NT2/D1 (cell line): ENCODE results near the gene SLC28A1.
A peak's percentile ranks its signal among the peaks of the same experiment; 100 is the strongest.

Experiments
- DNase-seq: peaks from one replicate; pipeline ENCODE4 v3.0.0-alpha.2; 2011; ENCODE audit warnings: low read depth, low spot score
- H3K27me3 ChIP-seq: 2 replicates; pipeline ENCODE4 v1.6.0; 2011; ENCODE audit warnings: mild to moderate bottlenecking; ENCODE audit not compliant: insufficient read length, insufficient read depth
- H3K36me3 ChIP-seq: 2 replicates; pipeline ENCODE4 v1.6.1; 2011; ENCODE audit warnings: mild to moderate bottlenecking, low read length, mixed read lengths; ENCODE audit not compliant: insufficient read depth, insufficient read length
- H3K4me1 ChIP-seq: 2 replicates; pipeline ENCODE4 v1.5.1; 2011; ENCODE audit not compliant: insufficient read depth, insufficient read length
- H3K4me3 ChIP-seq: 2 replicates; pipeline ENCODE4 v1.5.1; 2011; ENCODE audit warnings: low read depth; ENCODE audit not compliant: insufficient read length
- H3K9ac ChIP-seq: 2 replicates; pipeline ENCODE4 v1.6.0; 2011; ENCODE audit warnings: low read depth; ENCODE audit not compliant: insufficient read length
- H3K9me3 ChIP-seq: 2 replicates; pipeline ENCODE4 v1.5.1; 2011; ENCODE audit warnings: mild to moderate bottlenecking, low read length; ENCODE audit not compliant: insufficient read depth
- SUZ12 ChIP-seq: IDR thresholded peaks from 2 replicates; pipeline ENCODE4 v1.6.1; 2011; ENCODE audit not compliant: insufficient read length, insufficient read depth; ENCODE audit errors: extremely low read depth
- YY1 ChIP-seq: IDR thresholded peaks from 2 replicates; pipeline ENCODE4 v1.6.1; 2011; ENCODE audit not compliant: insufficient read length, insufficient read depth
- ZNF274 ChIP-seq: IDR thresholded peaks from 2 replicates; pipeline ENCODE4 v1.6.1; 2011; ENCODE audit warnings: mild to moderate bottlenecking, low read depth, low read length

The SLC28A1 gene

DNA sequence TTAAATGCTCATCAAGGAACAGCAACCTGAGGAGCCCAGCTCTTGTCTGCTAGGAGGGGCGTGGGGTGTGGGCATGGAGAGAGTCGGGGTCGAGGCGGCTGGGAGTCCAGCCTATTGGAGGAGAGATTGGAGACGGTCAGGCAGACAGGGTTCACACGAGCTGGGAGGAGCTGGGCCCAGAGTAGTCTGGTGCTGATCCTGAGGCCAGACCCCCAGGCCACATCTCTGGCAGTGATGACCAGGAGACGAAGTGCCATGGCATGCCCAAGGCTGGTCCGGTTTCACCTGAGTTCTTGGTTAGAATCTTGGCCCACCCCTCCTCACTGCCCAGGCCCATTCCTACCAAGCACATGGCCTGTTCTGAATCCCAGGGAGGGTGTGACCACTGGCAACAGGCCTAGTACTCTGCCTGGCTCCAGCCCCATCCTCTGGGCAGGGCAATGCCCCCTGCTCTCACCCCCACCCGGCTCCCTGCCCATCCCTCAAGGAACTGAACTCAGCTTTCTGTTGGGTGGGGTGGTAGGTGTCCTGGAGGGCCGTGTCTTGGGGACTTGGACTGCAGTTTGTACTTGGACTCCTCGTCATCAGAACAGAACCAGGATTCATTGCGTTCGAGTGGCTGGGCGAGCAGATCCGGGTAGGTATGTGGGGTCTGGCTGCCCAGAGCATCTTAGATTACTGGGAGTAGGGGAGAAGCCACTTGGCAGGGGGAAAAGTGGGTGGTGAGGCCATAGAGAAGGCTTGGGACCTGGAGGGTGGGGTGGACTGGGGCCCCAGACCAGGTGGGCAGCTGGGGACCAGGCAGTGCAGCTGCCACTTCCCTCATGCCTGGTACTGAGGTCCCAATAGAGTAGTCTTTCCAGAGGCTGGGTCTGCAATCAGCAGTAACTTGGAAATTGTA is 20.8 kb downstream of the SLC28A1 start:
- no peak for TF ChIP-seq ZNF274
- TF ChIP-seq SUZ12: no peak
- no peak for TF ChIP-seq YY1
- Histone ChIP-seq H3K27me3 (no peaks in the 10 kb centered on the region), H3K4me1 (peaks cover 4% of the 10 kb centered on the region), H3K4me3 (no peak overlapping the region), H3K9me3 (no peaks in the 10 kb centered on the region), H3K36me3 (no peaks in the 10 kb centered on the region), H3K9ac (no peak overlapping the region)
- no peak for DNase-seq

DNA sequence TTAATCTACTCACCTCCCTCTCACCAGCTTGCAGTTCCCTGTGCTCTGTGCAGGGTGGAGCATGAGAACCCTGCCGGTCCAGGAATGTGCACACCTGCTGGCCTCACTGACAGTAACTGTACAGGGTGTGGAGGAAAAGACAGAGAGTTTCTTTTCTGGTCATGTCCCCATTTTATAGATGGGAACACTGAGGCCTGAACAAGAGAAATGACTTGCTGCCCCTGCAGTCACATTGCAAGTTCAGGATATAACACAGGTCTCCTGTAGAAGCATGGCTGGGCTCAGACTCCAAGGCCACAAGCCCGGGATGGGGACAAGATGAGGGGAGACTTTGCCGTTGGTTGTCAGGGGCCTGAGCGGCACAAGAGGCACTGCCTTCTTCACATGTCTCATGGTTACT is 23.3 kb downstream of the SLC28A1 start:
- H3K36me3 ChIP-seq: no peaks in the 10 kb centered on the region
- H3K9ac ChIP-seq: no peak overlapping the region
- no peak overlapping the region for H3K4me3 ChIP-seq
- H3K27me3 ChIP-seq: no peaks in the 10 kb centered on the region
- DNase-seq: no peak
- peaks cover 10% of the 10 kb centered on the region for H3K4me1 ChIP-seq
- H3K9me3 ChIP-seq: no peaks in the 10 kb centered on the region
- no peak for TF ChIP-seq YY1
- TF ChIP-seq ZNF274: no peak
- no peak for TF ChIP-seq SUZ12

DNA sequence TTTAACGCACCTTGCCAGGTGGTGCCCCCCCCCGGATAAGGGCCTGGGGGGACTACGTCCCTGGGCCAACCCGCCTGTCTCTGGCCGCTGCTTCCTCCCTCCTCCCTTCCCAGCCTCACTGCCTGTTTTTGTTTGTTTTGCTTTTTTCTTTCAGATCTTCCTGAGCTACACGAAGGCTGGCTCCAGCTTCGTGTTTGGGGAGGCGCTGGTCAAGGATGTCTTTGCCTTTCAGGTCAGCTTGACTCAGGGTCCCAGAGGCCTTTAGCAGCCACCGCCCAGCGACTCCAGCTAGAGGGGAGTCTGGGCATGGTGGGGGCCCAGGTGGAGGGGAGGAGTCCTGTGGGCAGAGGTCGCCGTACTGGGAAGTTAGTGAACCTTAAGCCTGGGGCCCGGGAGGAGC is 24.1 kb downstream of the SLC28A1 start:
- DNase-seq: no peak
- H3K4me1 ChIP-seq: peaks cover 14% of the 10 kb centered on the region
- TF ChIP-seq SUZ12: no peak
- TF ChIP-seq ZNF274: no peak
- TF ChIP-seq YY1: no peak

DNA sequence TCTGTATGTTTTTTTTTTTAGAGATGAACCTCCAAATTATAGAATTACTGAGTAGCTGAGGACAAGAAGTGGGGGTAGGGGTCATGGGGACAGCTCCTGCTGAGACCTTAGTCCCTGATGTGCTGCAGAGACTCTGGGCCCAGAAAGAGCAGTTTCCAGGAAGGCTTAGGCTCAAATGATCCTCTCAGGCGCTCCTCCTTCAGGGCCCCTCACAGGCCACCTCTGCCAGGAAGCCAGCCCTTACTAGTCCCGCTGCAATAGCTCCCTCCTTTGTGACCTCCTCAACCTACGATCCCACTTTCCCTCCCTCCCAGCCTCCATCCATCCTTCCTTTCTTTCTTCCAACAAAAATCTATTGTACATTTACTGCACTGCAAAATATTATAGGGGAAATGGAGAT is 24.6 kb downstream of the SLC28A1 start:
- DNase-seq: no peak
- H3K4me1 ChIP-seq: peaks cover 14% of the 10 kb centered on the region
- no peaks in the 10 kb centered on the region for H3K27me3 ChIP-seq
- no peaks in the 10 kb centered on the region for H3K36me3 ChIP-seq
- no peak overlapping the region for H3K4me3 ChIP-seq
- TF ChIP-seq YY1 (no peak), ZNF274 (no peak), SUZ12 (no peak)
- H3K9ac ChIP-seq: no peak overlapping the region
- no peaks in the 10 kb centered on the region for H3K9me3 ChIP-seq

More for the DNA sequence above, 24.1 kb downstream of the SLC28A1 start:
- Histone ChIP-seq H3K9me3 (no peaks in the 10 kb centered on the region), H3K27me3 (no peaks in the 10 kb centered on the region), H3K9ac (peak overlapping the region; percentile 29), H3K4me3 (no peak overlapping the region), H3K36me3 (no peaks in the 10 kb centered on the region)

DNA sequence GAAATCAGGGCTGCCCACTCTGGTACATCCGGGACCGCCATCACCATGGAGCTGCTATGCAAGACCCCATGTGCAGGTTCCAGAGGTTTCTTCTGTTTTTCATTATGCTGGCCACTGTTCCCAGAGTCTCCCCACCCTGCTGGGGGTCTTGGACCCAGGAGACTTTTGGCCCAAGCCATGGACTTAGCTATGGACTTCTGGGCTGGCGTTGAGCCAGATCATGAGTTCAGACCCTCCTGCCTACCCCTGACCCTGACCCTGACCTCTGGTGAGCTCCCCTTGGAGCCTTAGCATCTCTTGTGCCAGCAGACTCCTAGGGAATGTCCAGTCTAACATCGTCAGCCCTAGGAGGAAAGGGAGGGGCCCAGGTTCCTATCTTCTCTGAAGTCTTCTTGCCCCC is 25.3 kb downstream of the SLC28A1 start:
- Histone ChIP-seq H3K4me1 (peaks cover 18% of the 10 kb centered on the region), H3K4me3 (no peak overlapping the region), H3K9me3 (no peaks in the 10 kb centered on the region), H3K9ac (no peak overlapping the region), H3K36me3 (no peaks in the 10 kb centered on the region), H3K27me3 (no peaks in the 10 kb centered on the region)
- no peak for DNase-seq
- no peak for TF ChIP-seq YY1
- no peak for TF ChIP-seq SUZ12
- TF ChIP-seq ZNF274: no peak

DNA sequence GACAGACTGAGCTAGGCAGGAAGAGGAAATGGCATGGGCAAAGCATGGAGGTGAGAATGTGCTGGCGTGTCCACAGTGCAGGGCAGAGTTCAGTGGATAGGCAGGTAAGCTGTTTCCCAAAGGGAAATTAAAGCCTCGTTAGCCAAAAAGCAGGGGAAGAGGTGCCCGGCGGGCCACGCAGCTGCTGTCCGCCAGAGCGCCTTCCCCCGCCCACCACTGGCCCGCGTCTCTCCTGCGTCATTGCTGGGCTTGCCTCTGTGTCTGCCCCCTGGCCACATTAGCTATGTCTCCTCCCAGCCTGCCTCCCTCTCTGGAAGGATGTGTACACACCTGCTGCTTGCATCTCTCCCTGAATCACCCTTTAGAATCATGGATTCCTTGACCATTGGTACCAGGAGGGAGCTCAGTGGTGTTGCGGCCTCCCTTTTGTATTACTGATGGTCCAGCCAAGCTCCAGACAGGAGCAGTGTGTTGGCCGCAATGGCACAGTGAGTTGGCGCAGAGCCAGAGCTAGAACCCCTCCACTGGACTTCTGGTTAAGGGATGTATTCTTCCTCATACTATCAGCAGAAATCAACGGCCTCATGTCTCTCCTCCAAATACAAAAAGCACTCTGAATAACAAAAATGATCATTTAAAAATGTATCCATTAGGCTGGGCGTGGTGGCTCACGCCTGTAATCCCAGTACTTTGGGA is 26.6 kb downstream of the SLC28A1 start:
- Histone ChIP-seq H3K36me3 (no peaks in the 10 kb centered on the region), H3K9ac (no peak overlapping the region), H3K4me1 (peaks cover 22% of the 10 kb centered on the region), H3K27me3 (no peaks in the 10 kb centered on the region), H3K4me3 (no peak overlapping the region), H3K9me3 (no peaks in the 10 kb centered on the region)
- TF ChIP-seq ZNF274 (no peak), YY1 (no peak), SUZ12 (no peak)
- DNase-seq: no peak

DNA sequence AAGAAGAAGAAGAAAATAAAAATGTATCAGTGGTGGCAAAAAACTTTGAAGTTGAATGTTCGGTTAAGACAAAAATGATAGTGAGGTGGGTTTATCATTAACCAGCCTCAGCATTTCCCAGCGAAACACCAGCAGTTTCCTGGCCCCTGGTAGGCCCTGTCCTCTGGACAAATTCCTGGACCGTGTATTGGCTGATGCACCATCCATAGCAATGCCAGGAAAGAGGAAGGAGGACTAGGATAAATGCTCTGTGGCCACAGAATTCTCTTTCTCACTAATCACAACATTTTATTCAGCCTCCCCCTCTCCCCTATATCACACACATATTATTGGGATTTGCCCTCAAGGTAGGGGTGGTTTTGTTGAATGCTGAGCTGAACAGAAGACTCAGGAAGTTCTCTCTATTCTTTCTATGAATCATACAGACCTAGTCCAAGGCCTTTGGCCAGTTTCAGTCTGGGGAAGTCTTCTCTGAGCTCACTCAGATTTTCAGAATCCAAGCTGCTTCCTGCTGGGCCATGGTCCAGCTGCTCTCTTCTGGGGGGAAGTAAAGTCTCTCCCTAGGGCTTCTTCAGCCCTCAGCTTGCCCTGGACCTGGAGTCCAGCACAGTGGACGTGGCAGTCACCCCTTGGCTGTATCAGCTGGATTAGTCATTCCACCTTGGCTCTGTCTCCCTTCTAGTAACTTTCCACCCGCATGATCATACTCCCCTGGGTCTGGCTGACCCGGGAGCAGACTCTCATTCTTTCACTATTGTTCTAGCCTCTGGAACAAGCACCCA is 27.6 kb downstream of the SLC28A1 start:
- no peak for DNase-seq
- Histone ChIP-seq H3K9ac (peak overlapping the region; percentile 5), H3K4me1 (peaks cover 22% of the 10 kb centered on the region), H3K27me3 (no peaks in the 10 kb centered on the region), H3K36me3 (no peaks in the 10 kb centered on the region), H3K9me3 (no peaks in the 10 kb centered on the region), H3K4me3 (no peak overlapping the region)
- TF ChIP-seq YY1 (no peak), SUZ12 (no peak), ZNF274 (no peak)
